GM12878 (cell line): Measurements from ENCODE around the gene CCDC172. TPM values are rescaled to one million over a fixed set of nuclear protein-coding genes. Genes with fewer than 3 reads are reported as not detected.

Source experiments
- ATAC-seq: fragments of 200-7000 bp; cut with Tn5 transposase; 3 replicates; pipeline ENCODE4 v1.9.1; 2020; ENCODE audit warnings: mild to moderate bottlenecking, moderate library complexity
- BruUV-seq: library from RNA; stranded (reverse); fragments of 400-500 nt; replicated peaks from 2 replicates; lab custom pipeline; 2021; lab: Mats Ljungman, UMichigan
- CTCF ChIA-PET: fragments of 300-600 bp; sonication (Branson Sonifier 250); formaldehyde crosslinking; extraction: SDS; loops from one replicate; lab custom pipeline; 2021; ENCODE audit warnings: inconsistent platforms; lab: Yijun Ruan, JAX
- POLR2A ChIA-PET: fragments of 350-600 bp; formaldehyde crosslinking; extraction: SDS; loops from one replicate; lab custom pipeline; 2021; ENCODE audit warnings: inconsistent platforms; lab: Charles Lee
- RAD21 ChIA-PET: fragments of 300-600 bp; sonication (Branson Sonifier 250); formaldehyde crosslinking; loops from one replicate; lab custom pipeline; 2023; ENCODE audit warnings: antibody characterized with exemption; ENCODE audit not compliant: unreplicated experiment; lab: Charles Lee
- SMC1A ChIA-PET: fragments of 300-600 bp; sonication (Branson Sonifier 250); formaldehyde crosslinking; loops from one replicate; lab custom pipeline; 2023; ENCODE audit not compliant: unreplicated experiment, uncharacterized antibody; lab: Charles Lee
- DNase-seq: peaks from one replicate; pipeline ENCODE4 v3.0.0-alpha.2; 2011; ENCODE audit warnings: low read depth, low spot score
- FAIRE-seq: peaks from 3 replicates; lab custom pipeline; 2011; peaks lifted over from hg19 to GRCh38; lab: Jason Lieb, UNC
- H2AFZ ChIP-seq: 2 replicates; pipeline ENCODE4 v1.6.0; 2011; ENCODE audit warnings: low read depth, low read length, control low read depth; ENCODE audit not compliant: control insufficient read depth
- H3K27ac ChIP-seq: 2 replicates; pipeline ENCODE4 v1.5.1; 2011; ENCODE audit warnings: control low read depth; ENCODE audit not compliant: control insufficient read depth, insufficient read depth
- H3K27me3 ChIP-seq, 2 experiments: replicated peaks in 1 of 2; 2 replicates each; pipeline versions ENCODE4 v1.6.0 to v1.6.1; 2011; ENCODE audit warnings: low read length in 1 of 2; ENCODE audit not compliant: control insufficient read depth in 2 of 2, insufficient read depth in 2 of 2
- H3K36me3 ChIP-seq, 2 experiments: 2 replicates each; pipeline ENCODE4 v1.5.1; 2011; ENCODE audit warnings: low read length in 1 of 2; ENCODE audit not compliant: control insufficient read depth in 2 of 2, insufficient read depth in 2 of 2
- H3K4me1 ChIP-seq: 2 replicates; pipeline ENCODE4 v1.6.1; 2011; ENCODE audit warnings: mild to moderate bottlenecking, low read length, moderate library complexity, mixed read lengths; ENCODE audit not compliant: control insufficient read depth, insufficient read depth
- H3K4me2 ChIP-seq: 2 replicates; pipeline ENCODE4 v1.6.0; 2011; ENCODE audit warnings: control low read depth; ENCODE audit not compliant: control insufficient read depth, insufficient read depth
- H3K4me3 ChIP-seq: fragments of 200-600 bp; sonication (generic); 2 replicates; pipeline ENCODE4 v1.5.1; 2016
- H3K79me2 ChIP-seq: 2 replicates; pipeline ENCODE4 v1.6.0; 2011; ENCODE audit warnings: low read length; ENCODE audit not compliant: control insufficient read depth, insufficient read depth
- H3K9ac ChIP-seq: 2 replicates; pipeline ENCODE4 v1.8.0; 2011; ENCODE audit warnings: low read length, control low read depth, mixed read lengths; ENCODE audit not compliant: control insufficient read depth, insufficient read depth
- H3K9me3 ChIP-seq: replicated peaks from 3 replicates; pipeline ENCODE4 v1.5.1; 2011; ENCODE audit warnings: mild to moderate bottlenecking, low read length; ENCODE audit not compliant: control insufficient read depth, insufficient read depth
- H4K20me1 ChIP-seq: 2 replicates; pipeline ENCODE4 v1.6.0; 2011; ENCODE audit not compliant: control insufficient read depth, insufficient read depth
- CREB1 ChIP-seq: IDR thresholded peaks from 2 replicates; pipeline ENCODE4 v1.6.1; 2012; ENCODE audit warnings: low read depth, mild to moderate bottlenecking, inconsistent platforms
- DPF2 ChIP-seq: fragments of 450-650 bp; IDR thresholded peaks from 2 replicates; pipeline ENCODE4 v1.6.1; 2017; ENCODE audit warnings: mild to moderate bottlenecking
- ELK1 ChIP-seq: IDR thresholded peaks from 2 replicates; pipeline ENCODE4 v1.6.1; 2012; ENCODE audit warnings: low read depth, low read length, improper control_type of control experiment
- HDAC2 ChIP-seq: fragments of 200-600 bp; sonication (generic); IDR thresholded peaks from 2 replicates; pipeline ENCODE4 v1.6.1; 2017
- NFXL1 ChIP-seq: fragments of 450-650 bp; IDR thresholded peaks from 2 replicates; pipeline ENCODE4 v1.6.1; 2017; ENCODE audit warnings: antibody characterized with exemption, mild to moderate bottlenecking, borderline replicate concordance
- NKRF ChIP-seq: fragments of 450-650 bp; conservative IDR thresholded peaks from 2 replicates; pipeline ENCODE4 v1.6.1; 2017; ENCODE audit warnings: mild to moderate bottlenecking, moderate library complexity
- RAD21 ChIP-seq: IDR thresholded peaks from 2 replicates; pipeline ENCODE4 v1.6.1; 2011; ENCODE audit warnings: mild to moderate bottlenecking, low read depth, low read length, moderate library complexity; ENCODE audit not compliant: insufficient read depth
- SIX5 ChIP-seq: IDR thresholded peaks from 2 replicates; pipeline ENCODE4 v1.6.1; 2011; ENCODE audit warnings: mild to moderate bottlenecking, low read depth, low read length, moderate library complexity; ENCODE audit not compliant: severe bottlenecking
- SKIL ChIP-seq: fragments of 450-650 bp; IDR thresholded peaks from 2 replicates; pipeline ENCODE4 v1.6.1; 2017; ENCODE audit warnings: mild to moderate bottlenecking, low read depth, inconsistent platforms; ENCODE audit not compliant: poor library complexity, severe bottlenecking
- SMAD5 ChIP-seq: IDR thresholded peaks from 2 replicates; pipeline ENCODE4 v1.6.1; 2016; ENCODE audit warnings: antibody characterized with exemption, low read depth
- WRNIP1 ChIP-seq: IDR thresholded peaks from 2 replicates; pipeline ENCODE4 v1.6.1; 2011; ENCODE audit warnings: low read depth, low read length, improper control_type of control experiment, borderline replicate concordance
- ZBTB33 ChIP-seq: fragments of 450-650 bp; IDR thresholded peaks from 2 replicates; pipeline ENCODE4 v1.6.1; 2017; ENCODE audit warnings: mild to moderate bottlenecking
- ZNF24 ChIP-seq: fragments of 450-650 bp; IDR thresholded peaks from 2 replicates; pipeline ENCODE4 v1.6.1; 2017; ENCODE audit warnings: antibody characterized with exemption, mild to moderate bottlenecking
- WGBS: methylation state at CpG from one replicate; pipeline ENCODE4 v1.1.6; 2016; ENCODE audit warnings: low lambda C conversion rate; ENCODE audit not compliant: insufficient replicate concordance, insufficient coverage; ENCODE audit errors: missing lambda C conversion rate; 5-methylcytosine and 5-hydroxymethylcytosine counted together
- in situ Hi-C: fragments of 300-500 bp; cut with MboI; formaldehyde crosslinking; loops from 9 replicates; pipeline ENCODE4 v1.14.3; 2018; ENCODE audit warnings: mixed read lengths
- intact Hi-C: fragments of 100-400 bp; cut with micrococcal nuclease; formaldehyde crosslinking; loops from one replicate; pipeline ENCODE4 v1.14.2; 2022; ENCODE audit not compliant: unreplicated experiment
- polyA plus RNA-seq, 11 experiments: library from polyadenylated mRNA; depleted of rRNA in 4 of 11; unstranded in 6 of 11; stranded (reverse) in 5 of 11; fragments of >200 nt; fragmentation: Nextera tagmentation in 4 of 11; fragmentation: Illumina TruSeq in 1 of 11; extraction: Ambion mirVana in 4 of 11; extraction: Trizol in 1 of 11; gene quantifications; 1 replicate in 1 of 11; 2 replicates in 10 of 11; pipeline versions ENCODE4 v1.2.1 to v1.2.3, GENCODE V29; 2011 to 2016; ENCODE audit warnings: inconsistent platforms in 2 of 11, missing spikeins in 2 of 11, low read depth in 1 of 11
- total RNA-seq, 4 experiments: library from RNA; depleted of rRNA in 3 of 4; stranded (reverse); fragments of >200 nt in 3 of 4; fragmentation: Illumina TruSeq in 1 of 4; extraction: Trizol in 1 of 4; gene quantifications; 2 replicates each; pipeline versions ENCODE4 v1.2.1 to v1.2.3, GENCODE V29; 2013 to 2021

The CCDC172 gene
- total and polyA plus RNA-seq, 10 of the 15 experiments (the other 5 are each of a cell fraction or from before 2014, with no cell fraction given) = not detected

GRCh38 chr10:116427671-116428070, 103.4 kb downstream of the CCDC172 start, which contains the start of gene PNLIPRP3:
TSS of gene PNLIPRP3 (plus strand) at chr10:116427847. CDS start at chr10:116428013, 166 bp downstream.
- Histone ChIP-seq H3K27me3 (no peaks in the 10 kb centered on the region), H3K36me3 (no peaks in the 10 kb centered on the region), H3K4me3 (no peak within 1 kb of the TSS), H3K9me3 (no peaks in the 10 kb centered on the region), H3K27ac (no peak within 1 kb of the TSS), H3K79me2 (no peaks in the 10 kb centered on the region), H2AFZ (no peak within 1 kb of the TSS), H3K9ac (no peak within 1 kb of the TSS), H3K4me1 (no peaks in the 10 kb centered on the region), H4K20me1 (no peaks in the 10 kb centered on the region), H3K4me2 (no peak within 1 kb of the TSS)
- 40% methylated on average over 2 of the region's 2 CpGs for WGBS
- ChIA-PET CTCF (no interaction called here), SMC1A (no interaction called here), RAD21 (no interaction called here), POLR2A (no interaction called here)
- DNase-seq (no peak), FAIRE-seq (no peak), ATAC-seq (no peak)
- in situ Hi-C loops = no loop called here
- intact Hi-C loops = no loop called here
- BruUV-seq = no TSS peak
- no peak for TF ChIP-seq SIX5
- TF ChIP-seq WRNIP1 = no peak
- no peak for TF ChIP-seq RAD21
- TF ChIP-seq NKRF = no peak
- TF ChIP-seq ZBTB33 = no peak
- no peak for TF ChIP-seq CREB1
- TF ChIP-seq DPF2 = no peak
- no peak for TF ChIP-seq NFXL1
- no peak for TF ChIP-seq ZNF24
- TF ChIP-seq SMAD5 = no peak
- no peak for TF ChIP-seq HDAC2
- TF ChIP-seq ELK1 = no peak
- no peak for TF ChIP-seq SKIL
